Neuron (in vitro differentiated cells): ENCODE data around the gene AIFM1.

Source experiments
- H2AFZ ChIP-seq: one replicate; pipeline ENCODE4 v1.6.1; 2013; ENCODE audit warnings: low read depth, mild to moderate bottlenecking, inconsistent platforms, low read length, moderate library complexity
- H3K27me3 ChIP-seq: one replicate; pipeline ENCODE4 v1.6.1; 2013; ENCODE audit warnings: low read length; ENCODE audit not compliant: insufficient read depth
- H3K36me3 ChIP-seq: one replicate; pipeline ENCODE4 v1.6.1; 2013; ENCODE audit warnings: low read length; ENCODE audit not compliant: insufficient read depth
- H3K4me1 ChIP-seq: one replicate; pipeline ENCODE4 v1.6.1; 2013; ENCODE audit warnings: low read length; ENCODE audit not compliant: insufficient read depth
- H3K4me3 ChIP-seq: 2 replicates; pipeline ENCODE4 v1.5.1; 2013; ENCODE audit warnings: mild to moderate bottlenecking, low read length, moderate library complexity
- H3K9me3 ChIP-seq: one replicate; pipeline ENCODE4 v1.6.1; 2013; ENCODE audit warnings: low read length

Gene AIFM1

DNA sequence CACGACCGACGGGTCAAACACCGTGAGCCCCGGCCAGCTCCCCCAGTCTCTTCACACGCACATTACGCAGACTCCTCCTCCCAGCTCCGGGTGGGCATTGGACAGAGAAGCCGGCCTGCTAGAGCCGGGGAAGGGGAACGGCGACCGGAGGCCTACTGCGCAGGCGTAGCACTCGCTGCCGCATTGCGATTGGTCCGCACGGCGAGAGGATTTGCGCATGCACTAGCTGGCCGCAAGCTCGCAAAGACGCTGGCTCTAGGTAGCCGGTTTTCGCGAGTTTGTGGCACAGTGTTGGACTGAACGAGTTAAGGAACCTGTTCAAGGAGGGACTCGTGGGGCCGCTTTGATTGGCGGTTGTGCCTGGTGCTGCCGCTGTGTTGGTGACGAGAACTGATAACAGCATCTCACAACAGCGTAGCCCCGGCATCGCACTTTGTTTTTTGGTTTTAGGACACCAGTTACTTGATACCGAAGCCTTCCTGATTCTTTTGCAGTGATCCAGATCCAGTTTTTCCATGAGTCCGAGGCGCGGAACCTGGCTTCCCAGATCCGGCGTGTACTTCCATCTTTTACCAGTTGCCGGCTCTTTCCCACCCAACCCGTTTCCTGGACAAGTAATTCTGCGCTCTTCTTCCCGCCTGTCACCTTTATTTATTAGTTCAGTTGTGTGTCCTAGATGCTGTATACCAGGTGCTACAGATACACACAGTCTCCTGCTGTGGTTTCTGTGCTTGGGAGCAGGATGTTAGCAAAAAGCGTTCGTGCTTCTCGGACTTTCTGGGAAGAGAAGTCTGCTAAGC, at the start of gene AIFM1:
Gene AIFM1, minus strand, starts transcription at position 139 of the 800 bp plus-strand sequence. CDS start 185 bp downstream, outside the sequence.
- H3K36me3 ChIP-seq = peaks cover 3% of the 10 kb centered on the region
- no peaks in the 10 kb centered on the region for H3K9me3 ChIP-seq
- no peak within 1 kb of the TSS for H2AFZ ChIP-seq
- H3K4me3 ChIP-seq = peak within 1 kb of the TSS; percentile 69
- H3K27me3 ChIP-seq = no peaks in the 10 kb centered on the region
- peaks cover 6% of the 10 kb centered on the region for H3K4me1 ChIP-seq

GRCh38 chrX:130213376-130213775, 47.7 kb upstream of the AIFM1 start:
- Histone ChIP-seq H3K9me3 (no peaks in the 10 kb centered on the region), H3K36me3 (peaks cover 61% of the 10 kb centered on the region), H3K4me1 (no peaks in the 10 kb centered on the region), H2AFZ (no peak overlapping the region), H3K4me3 (no peak overlapping the region), H3K27me3 (no peaks in the 10 kb centered on the region)

DNA sequence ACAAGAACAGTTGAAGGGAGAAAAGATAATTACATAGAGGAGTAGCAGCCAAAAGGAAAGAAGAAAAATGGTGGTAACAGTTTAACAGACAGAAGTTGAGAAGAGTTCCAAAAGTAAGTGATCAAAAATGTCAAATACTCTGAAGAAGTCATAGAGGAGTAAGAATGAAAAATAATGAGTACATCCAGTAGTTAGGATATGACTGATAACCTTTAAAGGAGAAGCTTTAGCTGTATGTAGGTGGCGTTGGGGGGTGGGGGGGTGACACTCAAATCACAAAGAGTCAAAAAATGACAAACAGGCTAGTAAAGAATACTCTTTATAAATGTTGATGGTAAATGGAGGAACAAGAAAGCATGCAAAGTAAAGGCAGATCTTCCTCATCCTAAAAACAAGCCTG, 46.7 kb upstream of the AIFM1 start:
- Histone ChIP-seq H3K9me3 (no peaks in the 10 kb centered on the region), H3K36me3 (peaks cover 62% of the 10 kb centered on the region), H2AFZ (no peak overlapping the region), H3K27me3 (no peaks in the 10 kb centered on the region), H3K4me1 (no peaks in the 10 kb centered on the region), H3K4me3 (no peak overlapping the region)

DNA sequence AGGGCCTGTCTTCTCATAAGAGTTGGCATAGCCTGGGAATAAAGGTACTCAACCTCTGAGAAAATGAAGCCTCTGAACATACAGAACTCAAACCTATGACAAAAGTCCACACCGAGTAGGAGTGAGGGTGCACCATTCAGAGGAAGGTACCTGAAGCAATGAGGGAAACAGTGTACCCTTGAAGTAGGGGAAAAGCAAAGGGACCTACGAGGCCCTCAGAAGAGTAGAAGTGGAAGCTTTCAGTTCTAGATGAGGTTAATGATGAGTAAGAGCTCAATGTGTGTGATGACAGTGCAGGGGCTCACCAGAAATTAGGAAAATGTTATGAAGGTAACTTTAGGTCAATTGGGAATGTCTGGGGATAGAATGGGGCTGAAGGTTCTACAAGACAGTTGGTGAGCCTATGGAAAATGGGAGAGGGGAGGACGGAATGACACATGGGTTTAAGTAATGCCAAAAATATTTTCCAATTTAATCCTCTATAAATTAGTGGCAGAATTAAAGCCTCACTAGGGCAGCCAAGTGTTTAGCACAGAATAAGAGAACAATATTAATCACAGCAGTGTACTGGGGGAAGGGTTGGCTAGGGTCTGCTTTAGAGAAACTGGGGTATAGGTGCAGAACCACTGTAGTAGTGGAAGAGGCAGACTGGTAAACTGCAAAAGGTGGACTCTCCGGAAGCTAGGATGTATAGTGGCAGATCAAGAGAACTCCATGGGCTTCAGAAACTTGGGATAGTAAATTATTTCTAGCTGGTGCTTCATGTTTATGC, 46.0 kb upstream of the AIFM1 start:
- H3K4me1 ChIP-seq = no peaks in the 10 kb centered on the region

GRCh38 chrX:130204647-130205046, 39.0 kb upstream of the AIFM1 start:
- H3K27me3 ChIP-seq = no peaks in the 10 kb centered on the region
- H2AFZ ChIP-seq = no peak overlapping the region
- no peak overlapping the region for H3K4me3 ChIP-seq
- H3K9me3 ChIP-seq = no peaks in the 10 kb centered on the region
- peaks cover 23% of the 10 kb centered on the region for H3K36me3 ChIP-seq
- H3K4me1 ChIP-seq = no peaks in the 10 kb centered on the region

More for the DNA sequence above, 46.0 kb upstream of the AIFM1 start:
- Histone ChIP-seq H2AFZ (no peak overlapping the region), H3K36me3 (peaks cover 58% of the 10 kb centered on the region), H3K4me3 (no peak overlapping the region), H3K27me3 (no peaks in the 10 kb centered on the region), H3K9me3 (no peaks in the 10 kb centered on the region)

GRCh38 chrX:130197464-130197863, 31.8 kb upstream of the AIFM1 start:
- H3K36me3 ChIP-seq = peaks cover 2% of the 10 kb centered on the region
- no peaks in the 10 kb centered on the region for H3K9me3 ChIP-seq
- H3K27me3 ChIP-seq = no peaks in the 10 kb centered on the region
- H2AFZ ChIP-seq = no peak overlapping the region
- H3K4me3 ChIP-seq = no peak overlapping the region
- no peaks in the 10 kb centered on the region for H3K4me1 ChIP-seq

- Histone ChIP-seq H3K4me1 (no peaks in the 10 kb centered on the region), H3K36me3 (no peaks in the 10 kb centered on the region), H3K27me3 (no peaks in the 10 kb centered on the region), H3K4me3 (no peak overlapping the region), H3K9me3 (no peaks in the 10 kb centered on the region), H2AFZ (no peak overlapping the region)
Measured at GRCh38 chrX:130196466-130196865, 30.8 kb upstream of the AIFM1 start.

DNA sequence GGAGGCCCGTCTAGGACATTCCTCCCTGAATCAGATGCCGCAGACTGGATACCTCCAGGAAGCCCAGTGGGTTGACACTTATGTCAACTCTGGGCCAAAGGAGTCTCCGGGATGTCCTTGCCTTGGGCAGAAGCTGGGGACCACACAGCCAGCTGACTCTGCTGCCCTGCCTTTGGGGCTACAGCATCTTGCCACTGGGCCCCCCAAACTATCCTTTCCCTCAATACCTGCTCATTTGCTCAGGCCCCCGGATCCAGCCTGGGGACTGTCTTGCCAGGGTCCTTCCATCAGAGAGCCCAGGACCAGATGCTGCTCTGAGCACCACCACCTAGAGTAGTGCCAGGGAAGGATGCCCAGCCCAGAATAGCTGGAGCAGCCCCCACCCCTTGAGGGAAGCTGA, 25.2 kb upstream of the AIFM1 start:
- Histone ChIP-seq H2AFZ (no peak overlapping the region), H3K27me3 (no peaks in the 10 kb centered on the region), H3K4me1 (no peaks in the 10 kb centered on the region), H3K4me3 (no peak overlapping the region), H3K36me3 (no peaks in the 10 kb centered on the region), H3K9me3 (no peaks in the 10 kb centered on the region)

DNA sequence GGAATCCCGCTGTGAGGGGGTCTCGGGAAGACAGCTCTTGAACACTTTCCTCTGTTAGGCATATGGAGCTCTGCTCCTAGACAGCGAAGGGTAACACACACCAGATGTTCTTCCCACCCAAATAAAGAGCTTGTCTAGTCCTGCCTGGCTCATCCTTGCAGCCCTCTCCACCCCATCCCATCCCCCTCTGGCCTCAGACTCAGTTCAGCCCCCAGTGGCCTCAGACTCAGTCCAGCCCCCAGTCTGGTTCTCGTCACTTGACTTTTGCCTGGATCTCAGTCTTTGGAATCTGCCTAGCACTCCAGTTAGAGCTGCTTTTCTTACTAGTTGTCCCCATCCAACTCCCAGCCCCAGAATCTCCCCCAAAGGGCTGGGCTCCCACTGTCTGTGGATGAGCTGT, 21.0 kb upstream of the AIFM1 start:
- H3K4me1 ChIP-seq = no peaks in the 10 kb centered on the region
- no peak overlapping the region for H2AFZ ChIP-seq
- no peaks in the 10 kb centered on the region for H3K9me3 ChIP-seq
- H3K4me3 ChIP-seq = no peak overlapping the region
- no peaks in the 10 kb centered on the region for H3K36me3 ChIP-seq
- H3K27me3 ChIP-seq = no peaks in the 10 kb centered on the region

GRCh38 chrX:130184857-130185256, 19.2 kb upstream of the AIFM1 start:
- Histone ChIP-seq H3K4me3 (no peak overlapping the region), H2AFZ (no peak overlapping the region), H3K9me3 (no peaks in the 10 kb centered on the region), H3K4me1 (no peaks in the 10 kb centered on the region), H3K27me3 (no peaks in the 10 kb centered on the region), H3K36me3 (no peaks in the 10 kb centered on the region)

DNA sequence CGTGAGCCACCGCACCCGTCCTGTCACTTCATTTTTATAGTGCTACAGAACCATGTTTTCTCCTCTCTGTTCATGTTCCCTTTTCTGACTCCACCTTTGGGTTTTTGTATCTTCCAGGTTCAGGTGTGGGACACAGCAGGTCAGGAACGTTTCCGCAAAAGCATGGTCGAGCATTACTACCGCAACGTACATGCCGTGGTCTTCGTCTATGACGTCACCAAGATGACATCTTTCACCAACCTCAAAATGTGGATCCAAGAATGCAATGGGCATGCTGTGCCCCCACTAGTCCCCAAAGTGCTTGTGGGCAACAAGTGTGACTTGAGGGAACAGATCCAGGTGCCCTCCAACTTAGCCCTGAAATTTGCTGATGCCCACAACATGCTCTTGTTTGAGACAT, 18.5 kb upstream of the AIFM1 start:
- no peak overlapping the region for H3K4me3 ChIP-seq
- H2AFZ ChIP-seq = no peak overlapping the region
- no peaks in the 10 kb centered on the region for H3K36me3 ChIP-seq
- no peaks in the 10 kb centered on the region for H3K9me3 ChIP-seq
- H3K27me3 ChIP-seq = no peaks in the 10 kb centered on the region
- no peaks in the 10 kb centered on the region for H3K4me1 ChIP-seq

DNA sequence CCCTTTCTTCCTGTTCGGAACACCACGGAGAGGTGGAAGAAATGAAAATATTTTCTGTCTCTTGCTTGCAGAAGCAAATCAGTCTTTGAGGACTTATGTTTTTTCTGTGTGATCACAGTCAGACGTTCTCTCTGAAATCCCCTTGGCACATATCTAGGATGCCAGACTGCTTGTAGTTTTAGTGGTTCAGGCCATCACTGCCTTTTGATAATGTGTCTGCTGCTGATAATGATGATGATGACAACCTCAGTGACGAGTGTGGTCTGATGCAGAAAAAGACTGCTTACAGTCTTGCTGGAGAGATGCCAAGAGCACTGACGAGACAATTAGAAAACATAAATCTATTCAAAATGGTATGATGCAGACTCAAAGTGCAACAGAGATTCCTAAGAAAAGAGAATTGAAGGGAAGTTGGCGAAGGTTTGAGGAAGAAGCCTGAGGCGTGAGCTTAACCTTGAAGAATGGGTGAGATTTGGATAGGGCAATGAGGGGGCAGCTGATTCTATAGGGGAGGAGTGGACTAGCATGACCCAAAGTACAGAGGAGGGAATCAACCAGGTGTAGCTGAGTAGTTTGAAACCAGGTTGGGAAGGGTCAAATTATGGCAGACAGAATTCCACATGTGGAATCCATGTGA, 14.1 kb upstream of the AIFM1 start:
- H3K9me3 ChIP-seq = no peaks in the 10 kb centered on the region
- no peaks in the 10 kb centered on the region for H3K27me3 ChIP-seq
- no peak overlapping the region for H2AFZ ChIP-seq
- H3K4me1 ChIP-seq = peaks cover 13% of the 10 kb centered on the region
- no peak overlapping the region for H3K4me3 ChIP-seq
- no peaks in the 10 kb centered on the region for H3K36me3 ChIP-seq

- H3K9me3 ChIP-seq = no peaks in the 10 kb centered on the region
- no peak overlapping the region for H3K4me3 ChIP-seq
- H2AFZ ChIP-seq = no peak overlapping the region
- H3K36me3 ChIP-seq = no peaks in the 10 kb centered on the region
- H3K27me3 ChIP-seq = no peaks in the 10 kb centered on the region
- H3K4me1 ChIP-seq = peaks cover 13% of the 10 kb centered on the region
Measured at GRCh38 chrX:130179170-130179569, 13.5 kb upstream of the AIFM1 start.
